Fibroblast of peridontal ligament (primary cell): ENCODE data around the gene RRP15.

Source experiments
- DNase-seq: peaks from one replicate; pipeline ENCODE4 v3.0.0-alpha.2; 2010; ENCODE audit errors: extremely low read depth

Gene RRP15

GRCh38 chr1:218361298-218362065 lies 76.4 kb downstream of the RRP15 start:
- peak; percentile 81 for DNase-seq

GRCh38 chr1:218362418-218363076 lies 77.5 kb downstream of the RRP15 start:
- DNase-seq = no peak

GRCh38 chr1:218363141-218363540 lies 78.0 kb downstream of the RRP15 start:
- DNase-seq = no peak

- peak; percentile 59 for DNase-seq
These were observed 79.1 kb downstream of the RRP15 start for GRCh38 chr1:218364028-218364710.

GRCh38 chr1:218365226-218365999 lies 80.3 kb downstream of the RRP15 start:
- no peak for DNase-seq

- no peak for DNase-seq
These were observed 81.4 kb downstream of the RRP15 start for GRCh38 chr1:218366322-218367052.

GRCh38 chr1:218367118-218367517 lies 82.0 kb downstream of the RRP15 start:
- DNase-seq = no peak

GRCh38 chr1:218368686-218369085 lies 83.6 kb downstream of the RRP15 start:
- no peak for DNase-seq

GRCh38 chr1:218369688-218370511 lies 84.8 kb downstream of the RRP15 start:
- peak; percentile 84 for DNase-seq

GRCh38 chr1:218371927-218372672 lies 87.0 kb downstream of the RRP15 start:
- DNase-seq = peak; percentile 97

- peak; percentile 45 for DNase-seq
These were observed 89.6 kb downstream of the RRP15 start for GRCh38 chr1:218374401-218375353.

- peak; percentile 58 for DNase-seq
These were observed 91.6 kb downstream of the RRP15 start for GRCh38 chr1:218376722-218377121.

GRCh38 chr1:218377143-218377660 lies 92.1 kb downstream of the RRP15 start:
- DNase-seq = peak; percentile 99

GRCh38 chr1:218380125-218380977 lies 95.3 kb downstream of the RRP15 start:
- DNase-seq = peak; percentile 86

GRCh38 chr1:218382261-218382660 lies 97.2 kb downstream of the RRP15 start:
- no peak for DNase-seq

- DNase-seq = peak; percentile 69
These were observed 98.0 kb downstream of the RRP15 start for GRCh38 chr1:218383051-218383450.

GRCh38 chr1:218383681-218384080 lies 98.6 kb downstream of the RRP15 start:
- DNase-seq = peak; percentile 54
